GM12878 (cell line): ENCODE results near the gene CUTC. TPM values are rescaled to one million over a fixed set of nuclear protein-coding genes. Genes with fewer than 3 reads are reported as not detected.
A peak's percentile ranks its signal among the peaks of the same experiment; 100 is the strongest.

Experiments used
- CBFB ChIP-seq: IDR thresholded peaks from 2 replicates; pipeline ENCODE4 v1.6.1; 2016; ENCODE audit warnings: antibody characterized with exemption, low read depth
- IKZF1 ChIP-seq: fragments of 450-650 bp; conservative IDR thresholded peaks from 2 replicates; pipeline ENCODE4 v1.6.1; 2017; ENCODE audit warnings: antibody characterized with exemption, mild to moderate bottlenecking
- KAT2A ChIP-seq: conservative IDR thresholded peaks from 2 replicates; pipeline ENCODE4 v1.6.1; 2011; ENCODE audit warnings: low read depth, low read length; ENCODE audit not compliant: control insufficient read depth
- KDM1A ChIP-seq: fragments of 200-600 bp; sonication (generic); IDR thresholded peaks from 2 replicates; pipeline ENCODE4 v1.6.1; 2016; ENCODE audit warnings: borderline replicate concordance
- NFYB ChIP-seq: IDR thresholded peaks from 2 replicates; pipeline ENCODE4 v1.6.1; 2011; ENCODE audit warnings: low read depth, mild to moderate bottlenecking, low read length, improper control_type of control experiment, moderate library complexity; ENCODE audit not compliant: insufficient read depth
- PKNOX1 ChIP-seq: fragments of 450-650 bp; IDR thresholded peaks from 2 replicates; pipeline ENCODE4 v1.6.1; 2016; ENCODE audit warnings: mild to moderate bottlenecking
- POLR2AphosphoS5 ChIP-seq: IDR thresholded peaks from 2 replicates; pipeline ENCODE4 v1.6.1; 2011; ENCODE audit warnings: mild to moderate bottlenecking, low read length, inconsistent platforms
- PRDM15 ChIP-seq: fragments of 450-650 bp; formaldehyde crosslinking; IDR thresholded peaks from 2 replicates; pipeline ENCODE4 v1.4.0; 2020; ENCODE audit warnings: mild to moderate bottlenecking, moderate library complexity
- RB1 ChIP-seq: fragments of 450-650 bp; formaldehyde crosslinking; IDR thresholded peaks from 2 replicates; pipeline ENCODE4 v1.6.1; 2017; ENCODE audit warnings: mild to moderate bottlenecking, borderline replicate concordance
- SPI1 ChIP-seq: IDR thresholded peaks from 2 replicates; pipeline ENCODE4 v1.6.1; 2011; ENCODE audit warnings: low read depth, mild to moderate bottlenecking, low read length, moderate library complexity, borderline replicate concordance; ENCODE audit not compliant: insufficient read depth
- TCF12 ChIP-seq: IDR thresholded peaks from 2 replicates; pipeline ENCODE4 v1.6.1; 2011; ENCODE audit warnings: low read depth, mild to moderate bottlenecking, low read length
- ZNF24 ChIP-seq: fragments of 450-650 bp; IDR thresholded peaks from 2 replicates; pipeline ENCODE4 v1.6.1; 2017; ENCODE audit warnings: antibody characterized with exemption, mild to moderate bottlenecking
- polyA plus RNA-seq, 11 experiments: library from polyadenylated mRNA; depleted of rRNA in 4 of 11; unstranded in 6 of 11; stranded (reverse) in 5 of 11; fragments of >200 nt; fragmentation: Nextera tagmentation in 4 of 11; fragmentation: Illumina TruSeq in 1 of 11; extraction: Ambion mirVana in 4 of 11; extraction: Trizol in 1 of 11; gene quantifications; 1 replicate in 1 of 11; 2 replicates in 10 of 11; pipeline versions ENCODE4 v1.2.1 to v1.2.3, GENCODE V29; 2011 to 2016; ENCODE audit warnings: inconsistent platforms in 2 of 11, missing spikeins in 2 of 11, low read depth in 1 of 11
- total RNA-seq, 4 experiments: library from RNA; depleted of rRNA in 3 of 4; stranded (reverse); fragments of >200 nt in 3 of 4; fragmentation: Illumina TruSeq in 1 of 4; extraction: Trizol in 1 of 4; gene quantifications; 2 replicates each; pipeline versions ENCODE4 v1.2.1 to v1.2.3, GENCODE V29; 2013 to 2021
- TF ChIP-seq, protein P1 (sequence below): fragments of 450-650 bp; conservative IDR thresholded peaks from 2 replicates; pipeline ENCODE4 v1.6.1; 2017; ENCODE audit warnings: mild to moderate bottlenecking, moderate library complexity
- TF ChIP-seq, protein P2 (sequence below), 3 experiments: IDR thresholded peaks in 2 of 3; conservative IDR thresholded peaks in 1 of 3; 2 replicates each; pipeline ENCODE4 v1.5.1; 2011; ENCODE audit warnings: low read depth in 3 of 3, low read length in 3 of 3, mild to moderate bottlenecking in 3 of 3, control low read depth in 2 of 3, moderate library complexity in 2 of 3, inconsistent platforms in 1 of 3, mixed read lengths in 1 of 3; ENCODE audit not compliant: control insufficient read depth in 2 of 3, insufficient read depth in 1 of 3; ENCODE audit errors: extremely low read depth in 1 of 3
- TF ChIP-seq, protein P3 (sequence below): fragments of 450-650 bp; IDR thresholded peaks from 2 replicates; pipeline ENCODE4 v1.6.1; 2016; ENCODE audit warnings: mild to moderate bottlenecking, moderate library complexity, borderline replicate concordance

The CUTC gene
- total and polyA plus RNA-seq, 10 of the 15 experiments (the other 5 are each of a cell fraction or from before 2014, with no cell fraction given): 23.8 to 71.7 (median 40.8) TPM

DNA sequence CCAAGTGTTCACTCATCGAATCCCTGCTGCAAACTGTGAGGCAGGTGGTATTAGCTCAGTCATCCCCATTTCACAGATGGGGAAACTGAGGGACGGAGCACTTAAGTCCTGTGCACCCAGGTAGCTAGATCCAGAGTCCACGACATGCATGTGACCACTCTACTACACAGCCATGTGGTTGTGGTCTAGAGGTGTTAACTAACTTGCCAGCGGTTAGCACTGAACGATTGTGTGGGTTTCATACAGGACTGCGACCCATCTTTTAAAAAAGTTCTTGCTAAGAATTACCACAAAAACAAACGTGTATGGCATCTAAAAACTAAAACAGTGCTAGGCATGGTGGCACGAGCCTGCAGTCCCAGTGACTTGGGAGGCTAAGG lies 34.3 kb downstream of the CUTC start (continued):
- TF ChIP-seq NFYB (no peak), TCF12 (no peak), CBFB (peak; percentile 71; the same call in 1 of the 2 replicates), PKNOX1 (no peak), KDM1A (no peak), RB1 (no peak), IKZF1 (peak; percentile 18), ZNF24 (no peak), KAT2A (no peak), POLR2AphosphoS5 (no peak), SPI1 (no peak), PRDM15 (no peak)
- TF ChIP-seq, protein P1, sequence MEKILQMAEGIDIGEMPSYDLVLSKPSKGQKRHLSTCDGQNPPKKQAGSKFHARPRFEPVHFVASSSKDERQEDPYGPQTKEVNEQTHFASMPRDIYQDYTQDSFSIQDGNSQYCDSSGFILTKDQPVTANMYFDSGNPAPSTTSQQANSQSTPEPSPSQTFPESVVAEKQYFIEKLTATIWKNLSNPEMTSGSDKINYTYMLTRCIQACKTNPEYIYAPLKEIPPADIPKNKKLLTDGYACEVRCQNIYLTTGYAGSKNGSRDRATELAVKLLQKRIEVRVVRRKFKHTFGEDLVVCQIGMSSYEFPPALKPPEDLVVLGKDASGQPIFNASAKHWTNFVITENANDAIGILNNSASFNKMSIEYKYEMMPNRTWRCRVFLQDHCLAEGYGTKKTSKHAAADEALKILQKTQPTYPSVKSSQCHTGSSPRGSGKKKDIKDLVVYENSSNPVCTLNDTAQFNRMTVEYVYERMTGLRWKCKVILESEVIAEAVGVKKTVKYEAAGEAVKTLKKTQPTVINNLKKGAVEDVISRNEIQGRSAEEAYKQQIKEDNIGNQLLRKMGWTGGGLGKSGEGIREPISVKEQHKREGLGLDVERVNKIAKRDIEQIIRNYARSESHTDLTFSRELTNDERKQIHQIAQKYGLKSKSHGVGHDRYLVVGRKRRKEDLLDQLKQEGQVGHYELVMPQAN: 0 out of 2 replicates have a peak, but pooled peaks have one; percentile 41
- TF ChIP-seq, protein P2, sequence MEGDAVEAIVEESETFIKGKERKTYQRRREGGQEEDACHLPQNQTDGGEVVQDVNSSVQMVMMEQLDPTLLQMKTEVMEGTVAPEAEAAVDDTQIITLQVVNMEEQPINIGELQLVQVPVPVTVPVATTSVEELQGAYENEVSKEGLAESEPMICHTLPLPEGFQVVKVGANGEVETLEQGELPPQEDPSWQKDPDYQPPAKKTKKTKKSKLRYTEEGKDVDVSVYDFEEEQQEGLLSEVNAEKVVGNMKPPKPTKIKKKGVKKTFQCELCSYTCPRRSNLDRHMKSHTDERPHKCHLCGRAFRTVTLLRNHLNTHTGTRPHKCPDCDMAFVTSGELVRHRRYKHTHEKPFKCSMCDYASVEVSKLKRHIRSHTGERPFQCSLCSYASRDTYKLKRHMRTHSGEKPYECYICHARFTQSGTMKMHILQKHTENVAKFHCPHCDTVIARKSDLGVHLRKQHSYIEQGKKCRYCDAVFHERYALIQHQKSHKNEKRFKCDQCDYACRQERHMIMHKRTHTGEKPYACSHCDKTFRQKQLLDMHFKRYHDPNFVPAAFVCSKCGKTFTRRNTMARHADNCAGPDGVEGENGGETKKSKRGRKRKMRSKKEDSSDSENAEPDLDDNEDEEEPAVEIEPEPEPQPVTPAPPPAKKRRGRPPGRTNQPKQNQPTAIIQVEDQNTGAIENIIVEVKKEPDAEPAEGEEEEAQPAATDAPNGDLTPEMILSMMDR (IDR thresholded peaks at IDR 0.05 in 2 of 3, conservative IDR thresholded peaks at IDR 0.05 in 1 of 3; ENCODE audit: control insufficient read depth in 2 of 3, extremely low read depth in 1 of 3, insufficient read depth in 1 of 3, low read depth in 3 of 3, low read length in 3 of 3): no peak
- TF ChIP-seq, protein P3, sequence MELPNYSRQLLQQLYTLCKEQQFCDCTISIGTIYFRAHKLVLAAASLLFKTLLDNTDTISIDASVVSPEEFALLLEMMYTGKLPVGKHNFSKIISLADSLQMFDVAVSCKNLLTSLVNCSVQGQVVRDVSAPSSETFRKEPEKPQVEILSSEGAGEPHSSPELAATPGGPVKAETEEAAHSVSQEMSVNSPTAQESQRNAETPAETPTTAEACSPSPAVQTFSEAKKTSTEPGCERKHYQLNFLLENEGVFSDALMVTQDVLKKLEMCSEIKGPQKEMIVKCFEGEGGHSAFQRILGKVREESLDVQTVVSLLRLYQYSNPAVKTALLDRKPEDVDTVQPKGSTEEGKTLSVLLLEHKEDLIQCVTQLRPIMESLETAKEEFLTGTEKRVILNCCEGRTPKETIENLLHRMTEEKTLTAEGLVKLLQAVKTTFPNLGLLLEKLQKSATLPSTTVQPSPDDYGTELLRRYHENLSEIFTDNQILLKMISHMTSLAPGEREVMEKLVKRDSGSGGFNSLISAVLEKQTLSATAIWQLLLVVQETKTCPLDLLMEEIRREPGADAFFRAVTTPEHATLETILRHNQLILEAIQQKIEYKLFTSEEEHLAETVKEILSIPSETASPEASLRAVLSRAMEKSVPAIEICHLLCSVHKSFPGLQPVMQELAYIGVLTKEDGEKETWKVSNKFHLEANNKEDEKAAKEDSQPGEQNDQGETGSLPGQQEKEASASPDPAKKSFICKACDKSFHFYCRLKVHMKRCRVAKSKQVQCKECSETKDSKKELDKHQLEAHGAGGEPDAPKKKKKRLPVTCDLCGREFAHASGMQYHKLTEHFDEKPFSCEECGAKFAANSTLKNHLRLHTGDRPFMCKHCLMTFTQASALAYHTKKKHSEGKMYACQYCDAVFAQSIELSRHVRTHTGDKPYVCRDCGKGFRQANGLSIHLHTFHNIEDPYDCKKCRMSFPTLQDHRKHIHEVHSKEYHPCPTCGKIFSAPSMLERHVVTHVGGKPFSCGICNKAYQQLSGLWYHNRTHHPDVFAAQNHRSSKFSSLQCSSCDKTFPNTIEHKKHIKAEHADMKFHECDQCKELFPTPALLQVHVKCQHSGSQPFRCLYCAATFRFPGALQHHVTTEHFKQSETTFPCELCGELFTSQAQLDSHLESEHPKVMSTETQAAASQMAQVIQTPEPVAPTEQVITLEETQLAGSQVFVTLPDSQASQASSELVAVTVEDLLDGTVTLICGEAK: no peak
